NCI-H2107 treated with DMSO at 0.1 percent for 48 hours (cell line): ENCODE results near the gene SYNDIG1.

Experiments used
- DNase-seq: peaks from one replicate; lab custom pipeline; 2025; ENCODE audit not compliant: unreplicated experiment; lab: John Stamatoyannopoulos, UW

SYNDIG1 gene

DNA sequence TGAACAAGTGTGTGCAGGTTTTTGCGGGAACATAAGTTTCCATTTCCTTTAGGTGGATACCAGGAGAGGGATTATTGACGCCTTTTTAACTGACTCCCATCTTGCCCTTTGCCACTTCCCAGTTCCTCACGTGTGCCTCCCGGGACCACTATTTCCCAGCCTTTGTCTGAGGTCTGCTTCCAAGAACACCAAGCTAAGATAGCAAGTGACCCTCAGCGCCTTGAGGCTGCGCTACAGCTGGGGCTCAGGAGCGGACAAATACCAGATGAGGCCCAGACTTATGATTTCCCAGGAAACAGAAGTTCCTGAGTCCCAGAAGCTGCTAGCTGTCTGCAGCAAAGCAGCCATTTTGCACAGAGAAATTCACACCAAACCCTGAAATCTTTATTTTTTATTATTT, 216.7 kb downstream of the SYNDIG1 start:
- DNase-seq = no peak

DNA sequence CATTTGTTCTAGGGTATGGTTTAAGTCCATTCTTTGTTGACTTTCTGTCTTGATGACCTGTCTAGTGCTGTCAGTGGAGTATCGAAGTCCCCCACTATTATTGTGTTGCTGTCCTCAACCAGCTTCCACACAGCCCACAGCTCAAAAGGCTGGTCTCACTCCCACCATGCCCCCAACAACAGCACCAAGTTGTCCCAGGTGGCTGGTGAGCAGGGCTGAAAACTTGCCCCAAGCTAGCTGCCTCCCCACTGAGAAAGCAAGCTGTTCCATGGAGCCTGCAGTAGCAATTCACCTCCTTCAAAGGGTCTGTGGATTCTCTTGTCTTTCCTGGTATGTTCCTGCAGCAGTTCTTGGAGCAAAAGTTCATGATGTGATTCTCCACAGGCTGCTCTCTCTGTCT, 221.0 kb downstream of the SYNDIG1 start:
- no peak for DNase-seq

DNA sequence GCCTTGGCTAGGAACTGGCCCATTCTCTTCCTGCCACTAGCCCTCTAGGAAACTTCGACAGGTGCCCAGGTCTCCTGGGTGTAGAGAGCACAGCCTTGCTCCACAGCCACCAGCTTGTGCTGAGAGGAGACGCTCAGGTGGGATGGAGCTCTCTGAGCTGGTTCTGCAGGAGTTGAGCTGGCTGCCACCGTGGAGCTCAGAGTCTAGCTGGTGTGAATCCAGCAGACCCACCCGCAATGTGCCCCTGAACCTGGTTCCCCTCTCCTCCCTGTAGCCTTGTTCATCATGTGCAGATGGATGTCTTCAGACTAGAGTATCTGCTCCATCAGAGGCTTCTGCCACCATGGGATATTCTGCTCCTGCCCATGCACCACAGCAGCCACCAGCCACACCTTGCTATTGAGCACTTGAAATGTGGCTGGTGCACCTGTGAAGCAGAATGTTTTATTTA, 222.5 kb downstream of the SYNDIG1 start:
- no peak for DNase-seq

DNA sequence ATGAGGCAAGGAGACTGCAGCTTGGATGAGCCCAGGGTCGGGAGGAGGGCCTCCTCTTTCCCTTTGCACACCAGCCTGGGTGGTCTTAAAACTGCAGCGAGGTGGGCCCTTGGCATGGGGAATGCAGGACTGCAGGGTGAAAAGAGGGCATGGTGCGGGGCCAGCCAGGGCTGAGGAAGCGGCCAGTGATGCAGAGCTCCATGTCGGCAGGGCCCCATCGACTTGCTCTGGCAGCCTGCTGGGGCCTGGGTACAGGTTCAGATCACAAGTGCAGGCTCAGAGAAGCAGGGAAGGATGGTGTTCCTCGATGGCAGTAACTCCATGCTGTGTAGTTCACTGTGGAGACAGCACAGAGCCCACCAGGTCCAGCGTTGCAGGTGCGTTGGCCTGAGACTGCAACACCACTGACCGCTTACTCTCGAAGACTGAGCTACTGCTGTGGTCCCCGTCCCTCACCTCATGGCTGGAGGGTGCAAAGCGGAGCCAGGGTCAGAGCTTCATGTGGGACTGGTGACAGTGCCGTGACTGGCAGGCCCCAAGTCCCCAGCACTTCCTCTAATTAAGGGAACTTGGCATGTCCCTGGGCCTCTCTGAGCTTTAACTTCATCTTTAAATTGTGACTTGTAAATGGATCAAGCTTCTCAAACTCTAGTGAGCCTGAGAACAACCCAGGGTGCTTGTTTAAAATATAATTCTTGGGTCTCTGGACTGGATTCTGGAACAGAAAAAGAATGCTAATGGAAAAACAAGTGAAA, 223.2 kb downstream of the SYNDIG1 start:
- no peak for DNase-seq

DNA sequence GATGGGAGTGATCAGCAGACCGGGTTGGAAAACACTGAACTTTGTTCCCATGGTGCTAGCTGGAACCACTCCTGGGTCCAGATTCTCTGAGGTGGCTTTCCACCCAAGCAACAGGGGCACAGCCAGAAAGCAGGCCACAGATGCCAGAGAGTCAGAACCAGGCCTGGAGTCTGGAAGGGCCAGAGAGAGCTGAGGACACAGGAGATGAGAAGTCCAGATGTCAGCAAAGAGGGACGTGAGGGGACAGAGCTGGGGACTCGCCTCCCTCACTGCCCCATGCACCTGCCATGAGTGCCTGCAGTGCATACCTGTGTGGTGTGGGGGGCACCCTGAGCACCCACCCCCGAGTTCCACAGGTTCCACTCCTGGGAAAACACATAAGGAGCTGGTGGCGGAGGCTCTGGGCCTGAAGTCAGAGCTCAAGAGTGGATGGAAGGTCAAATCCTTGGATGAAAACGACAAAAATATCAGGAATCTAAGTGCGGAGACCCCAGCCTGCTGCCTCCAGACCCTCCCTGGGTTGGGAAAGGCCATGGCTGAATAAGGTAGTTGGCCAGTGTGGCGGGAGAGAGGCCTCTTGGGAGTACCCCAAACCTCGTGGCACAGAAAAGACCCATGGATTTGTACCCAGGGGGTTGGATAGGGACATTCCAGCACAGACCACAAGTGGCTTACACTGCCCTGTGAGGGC, 224.2 kb downstream of the SYNDIG1 start:
- no peak for DNase-seq

DNA sequence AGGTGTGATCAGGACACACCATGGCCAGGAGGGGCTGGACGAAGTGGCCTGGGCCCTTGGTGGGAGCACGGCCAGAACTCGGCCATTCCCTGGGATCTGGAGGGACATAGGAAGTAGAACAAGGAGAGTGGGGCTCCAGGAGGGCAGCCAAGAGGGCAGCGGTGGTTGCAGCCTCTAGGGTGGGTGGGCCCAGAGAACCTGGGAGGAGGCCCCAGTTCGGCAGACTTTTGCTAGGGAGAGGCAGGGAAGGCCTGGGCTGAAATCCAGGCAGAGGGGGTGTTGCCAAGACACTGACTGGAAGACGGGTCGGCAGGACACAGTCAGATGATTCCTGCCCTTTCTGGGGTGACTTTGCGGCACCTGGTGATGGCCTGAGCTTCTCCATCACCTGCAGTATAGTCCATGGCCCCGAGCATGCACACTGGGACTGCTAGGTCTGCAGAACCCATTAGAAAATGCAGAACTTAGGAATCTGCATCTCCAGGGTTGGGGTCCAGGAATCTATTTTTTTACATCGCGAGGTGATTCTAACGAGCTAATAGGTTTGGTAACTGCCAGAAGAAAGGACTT, 224.8 kb downstream of the SYNDIG1 start:
- no peak for DNase-seq

DNA sequence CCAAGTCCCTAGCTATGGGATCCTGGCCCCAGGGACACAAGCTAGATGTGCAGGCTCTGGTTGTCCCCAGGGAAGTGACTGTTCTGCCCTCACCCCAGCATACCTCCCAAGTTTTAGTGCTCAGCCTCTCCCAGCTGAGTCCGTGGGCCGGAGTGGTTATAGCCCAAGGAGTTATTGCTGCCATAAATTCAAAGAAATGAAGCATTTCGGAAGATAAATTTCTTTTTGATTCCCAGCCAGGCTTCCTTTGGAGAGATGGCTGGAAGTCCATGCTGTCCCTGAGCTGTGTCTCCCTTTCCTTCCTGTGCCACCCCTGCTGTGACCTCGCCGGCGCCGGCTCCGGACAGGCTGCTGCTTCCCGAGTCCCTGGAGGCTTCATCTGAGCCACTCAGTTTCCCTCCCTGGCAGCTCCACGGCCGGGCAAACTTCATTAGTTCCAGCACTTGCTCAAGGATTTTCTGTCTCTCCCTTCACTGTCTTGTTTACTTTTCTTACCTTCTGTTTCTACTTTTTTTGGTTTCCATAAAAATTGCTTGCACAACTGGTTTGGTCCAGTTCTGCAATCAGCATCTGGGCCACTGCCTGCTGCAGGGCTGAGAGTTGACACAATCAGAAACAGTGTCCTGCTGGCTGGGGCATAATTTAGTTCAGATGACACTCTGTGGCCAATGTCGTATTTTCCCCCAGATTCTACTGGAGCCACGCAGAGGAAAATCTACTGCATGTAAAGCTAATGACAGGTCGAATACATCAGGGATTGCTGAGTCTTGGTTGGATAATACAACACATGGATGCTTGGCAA, 225.5 kb downstream of the SYNDIG1 start:
- DNase-seq = no peak

DNA sequence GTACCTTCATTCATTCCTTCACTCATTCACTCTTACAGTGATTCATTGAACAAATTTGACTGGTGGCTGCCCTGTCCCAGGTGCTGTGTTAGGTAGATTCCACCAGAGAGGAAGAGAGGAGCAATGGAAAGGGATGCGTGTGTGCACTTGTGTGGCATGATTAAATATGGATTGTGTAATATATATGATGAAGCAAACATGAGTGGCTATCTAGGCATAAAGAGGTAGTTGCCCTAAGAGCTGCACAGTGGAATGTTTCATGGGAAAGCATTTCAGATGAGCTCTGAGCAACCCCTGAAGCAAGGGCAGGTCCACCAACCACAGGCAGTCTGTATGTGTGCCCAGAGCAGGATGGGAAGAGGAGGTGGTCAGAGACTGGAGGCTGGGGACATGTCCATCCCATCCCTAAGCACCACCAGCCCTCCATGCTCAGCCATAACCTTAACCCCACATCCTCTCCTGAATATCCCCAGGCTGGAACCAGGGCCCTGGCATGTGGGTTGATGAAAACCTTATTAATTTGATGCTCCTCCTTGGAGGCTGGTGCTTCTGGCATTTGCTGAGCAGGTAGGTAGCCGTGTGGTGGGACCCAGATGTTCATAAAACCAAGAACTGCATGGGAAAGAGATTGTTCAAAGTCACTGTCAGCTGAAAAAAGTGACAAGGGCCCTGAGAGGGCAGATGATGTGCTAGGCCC, 226.2 kb downstream of the SYNDIG1 start:
- DNase-seq = no peak

DNA sequence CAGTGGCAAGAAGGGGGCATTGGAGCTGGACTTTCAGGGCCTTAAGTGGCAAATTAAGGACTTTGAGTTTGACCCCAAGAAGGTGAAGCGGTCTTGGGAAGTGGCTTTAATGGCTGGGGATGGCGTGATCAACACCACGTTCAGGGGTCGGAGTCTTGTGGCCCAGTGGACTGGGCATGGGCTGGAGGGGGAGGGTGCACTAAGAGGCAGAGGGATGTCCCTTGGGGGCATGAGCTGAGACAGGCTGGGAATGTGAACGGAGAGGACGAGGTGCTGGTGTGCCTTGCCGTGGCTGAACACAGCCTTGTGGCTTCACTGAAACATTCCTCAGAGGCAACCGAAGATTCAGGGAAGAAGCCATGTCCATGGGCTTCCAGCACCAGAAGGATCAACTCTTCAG, 227.0 kb downstream of the SYNDIG1 start:
- no peak for DNase-seq

DNA sequence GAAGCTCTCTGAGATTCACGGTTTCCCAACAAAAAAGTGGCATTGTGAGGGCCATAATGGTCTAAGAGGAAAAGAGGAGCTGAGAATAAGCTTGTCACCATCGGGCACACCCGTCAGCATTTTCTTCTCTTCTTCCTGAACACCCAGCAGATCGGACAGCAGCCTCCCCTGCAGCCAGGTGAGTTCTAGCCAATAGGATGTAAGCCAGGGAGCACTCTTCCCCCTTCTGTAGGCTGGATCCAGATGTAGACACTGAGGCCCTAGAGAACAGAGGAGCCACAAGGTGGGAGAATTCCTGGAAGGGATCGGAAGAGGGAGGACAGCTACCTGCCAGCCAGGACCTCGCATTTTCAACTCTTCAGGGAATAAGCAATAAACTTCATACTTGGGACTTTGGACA, 228.0 kb downstream of the SYNDIG1 start:
- DNase-seq = no peak

DNA sequence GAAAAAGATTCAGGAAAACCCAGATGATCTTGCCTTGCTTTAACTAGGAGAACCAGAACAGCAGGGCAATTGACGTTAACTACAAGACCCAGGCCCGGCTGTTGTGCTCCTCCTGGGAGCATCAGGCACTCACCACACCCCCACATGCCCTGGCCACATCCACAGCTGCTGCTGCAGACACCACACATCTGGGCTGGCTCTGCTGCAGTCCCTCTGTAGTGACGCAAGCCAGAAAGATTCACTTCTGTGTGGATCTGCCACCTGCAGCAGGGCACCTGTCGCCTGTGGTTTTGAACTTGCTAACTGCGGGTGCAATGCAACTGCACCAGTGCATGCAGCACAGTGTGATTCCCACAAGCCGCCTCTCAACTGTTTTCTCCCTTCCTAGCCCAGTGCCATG, 228.8 kb downstream of the SYNDIG1 start:
- no peak for DNase-seq

DNA sequence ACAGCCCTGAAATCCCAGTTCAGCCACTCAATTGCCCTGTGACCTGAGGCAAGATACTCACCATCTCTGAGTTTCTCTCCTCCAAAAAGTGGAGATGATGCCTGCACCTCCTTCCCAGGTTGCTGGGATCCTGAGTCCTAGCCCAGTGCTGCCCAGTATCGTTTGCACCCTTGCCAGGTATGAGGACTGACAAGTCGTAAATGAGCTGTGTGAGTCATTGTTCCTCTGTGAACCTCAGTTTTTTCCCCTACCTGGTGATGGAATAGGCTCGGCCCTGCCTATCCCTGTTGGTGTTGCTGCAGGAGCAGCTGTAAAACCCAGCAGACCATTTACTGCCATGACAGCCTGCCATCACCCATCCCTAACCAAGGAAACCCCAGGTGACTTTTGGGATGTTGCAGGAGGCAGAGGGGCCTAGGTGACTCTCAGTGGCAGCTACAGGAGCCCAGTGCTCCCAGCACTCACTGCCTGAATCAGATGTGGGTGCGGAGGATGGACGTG, 229.3 kb downstream of the SYNDIG1 start:
- no peak for DNase-seq

DNA sequence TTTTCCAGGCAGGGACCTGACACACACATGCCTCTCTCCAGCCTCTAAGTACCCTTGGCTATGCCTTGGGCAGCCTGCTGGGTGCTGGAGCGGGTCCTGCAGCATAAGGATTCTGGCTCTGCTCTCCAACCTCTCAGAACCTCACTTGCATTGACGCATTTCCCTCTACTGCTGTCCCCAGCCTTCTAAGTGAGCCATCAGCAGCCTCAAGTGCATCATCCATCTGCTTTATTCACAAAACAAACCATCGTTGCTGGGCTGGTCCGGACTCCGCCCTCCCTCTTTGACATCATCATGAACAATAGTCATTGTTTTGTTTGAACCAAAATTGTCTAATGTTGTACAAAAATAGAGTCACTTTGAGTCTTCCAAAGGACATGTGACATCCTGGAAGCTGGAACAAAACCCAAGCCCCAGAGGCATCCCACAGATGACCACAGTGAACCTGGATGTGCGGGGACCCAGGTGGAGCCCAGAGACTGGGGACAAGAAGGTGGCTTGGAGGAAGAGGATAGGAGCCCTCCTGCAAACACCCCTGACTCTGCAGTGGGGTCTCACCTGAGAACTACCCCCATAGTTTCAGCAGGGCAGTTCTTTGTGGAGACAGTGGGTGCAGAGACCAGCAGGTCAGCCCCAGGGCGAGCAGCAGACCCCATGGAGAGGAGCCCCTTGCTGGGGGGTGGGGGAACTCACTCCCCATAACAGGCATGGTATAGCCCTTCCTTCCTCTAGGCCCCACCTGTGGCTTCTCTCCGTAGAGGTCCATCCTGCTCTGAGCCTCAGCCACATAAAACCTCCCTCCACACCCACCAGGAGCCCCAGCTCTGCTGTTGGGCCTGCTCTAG, 230.1 kb downstream of the SYNDIG1 start:
- DNase-seq = no peak

DNA sequence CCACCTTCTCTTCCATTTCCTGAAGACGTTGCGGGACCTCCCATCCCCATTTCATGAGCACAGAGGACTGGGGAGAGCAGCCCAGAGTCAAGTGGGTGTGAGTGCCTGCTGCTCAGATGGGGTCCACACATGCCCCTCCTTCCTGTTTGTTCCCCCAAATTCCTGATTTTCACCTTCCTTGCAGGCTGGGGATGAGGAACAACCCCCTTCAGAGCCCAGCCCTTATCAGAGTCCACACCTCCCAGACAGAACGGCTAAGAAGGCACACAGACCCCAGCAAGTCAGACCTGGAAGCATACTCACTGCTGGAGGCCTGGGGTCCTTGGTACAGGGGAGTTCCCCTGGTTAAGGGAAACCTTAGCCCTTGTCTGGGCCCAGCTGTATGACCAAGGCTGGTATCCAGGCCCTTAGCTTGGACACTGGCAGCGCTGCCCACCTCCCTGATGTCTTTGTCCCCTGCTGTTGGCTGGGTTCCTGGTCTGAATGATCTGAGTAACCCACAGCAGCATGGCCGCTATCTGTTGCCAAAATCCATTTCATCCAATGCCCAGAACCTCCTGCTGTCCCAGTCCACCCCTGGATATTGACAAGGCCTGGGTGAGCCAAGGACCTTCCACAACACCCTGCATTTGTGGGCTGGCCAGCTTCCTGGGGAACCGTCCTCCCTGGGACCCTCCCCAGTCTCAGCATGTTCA, 230.9 kb downstream of the SYNDIG1 start:
- no peak for DNase-seq

DNA sequence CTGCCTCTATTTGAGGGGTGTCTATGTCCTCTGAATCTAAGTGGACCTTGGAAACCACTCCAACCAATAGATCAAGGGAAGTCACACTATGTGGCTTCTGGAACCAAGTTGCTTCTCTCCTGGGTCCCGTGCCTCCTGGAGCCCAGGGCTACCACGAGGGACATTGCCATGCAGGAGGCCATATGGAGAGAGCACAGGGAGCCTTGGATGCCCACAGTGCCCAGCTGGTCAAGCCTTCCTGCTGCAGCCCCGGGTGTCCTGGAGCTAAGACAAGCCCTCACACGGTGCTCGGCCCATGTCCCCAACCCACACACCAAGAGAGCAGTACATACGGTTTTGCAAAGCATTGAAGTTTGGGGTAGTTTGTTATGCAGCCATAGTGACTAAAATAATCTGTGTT, 231.6 kb downstream of the SYNDIG1 start:
- DNase-seq = no peak

DNA sequence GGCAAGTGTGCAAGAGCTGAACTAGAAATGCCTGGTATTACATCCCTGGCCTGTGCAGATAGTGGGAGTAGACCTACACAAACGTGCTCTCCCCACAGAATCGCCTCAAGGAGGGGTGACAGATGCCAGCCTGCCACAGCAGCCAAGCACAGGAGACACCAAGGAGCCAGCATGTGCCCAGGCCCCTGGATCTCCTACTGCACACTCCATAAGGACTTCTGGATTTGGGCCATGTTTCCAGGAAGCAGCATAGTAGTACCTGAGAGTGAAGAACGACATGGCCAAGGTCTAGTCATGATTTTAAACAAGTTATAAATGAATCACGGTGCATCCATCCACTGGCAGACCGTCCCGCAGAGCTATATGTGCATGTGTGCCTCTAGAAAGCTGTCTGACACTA, 232.2 kb downstream of the SYNDIG1 start:
- no peak for DNase-seq

DNA sequence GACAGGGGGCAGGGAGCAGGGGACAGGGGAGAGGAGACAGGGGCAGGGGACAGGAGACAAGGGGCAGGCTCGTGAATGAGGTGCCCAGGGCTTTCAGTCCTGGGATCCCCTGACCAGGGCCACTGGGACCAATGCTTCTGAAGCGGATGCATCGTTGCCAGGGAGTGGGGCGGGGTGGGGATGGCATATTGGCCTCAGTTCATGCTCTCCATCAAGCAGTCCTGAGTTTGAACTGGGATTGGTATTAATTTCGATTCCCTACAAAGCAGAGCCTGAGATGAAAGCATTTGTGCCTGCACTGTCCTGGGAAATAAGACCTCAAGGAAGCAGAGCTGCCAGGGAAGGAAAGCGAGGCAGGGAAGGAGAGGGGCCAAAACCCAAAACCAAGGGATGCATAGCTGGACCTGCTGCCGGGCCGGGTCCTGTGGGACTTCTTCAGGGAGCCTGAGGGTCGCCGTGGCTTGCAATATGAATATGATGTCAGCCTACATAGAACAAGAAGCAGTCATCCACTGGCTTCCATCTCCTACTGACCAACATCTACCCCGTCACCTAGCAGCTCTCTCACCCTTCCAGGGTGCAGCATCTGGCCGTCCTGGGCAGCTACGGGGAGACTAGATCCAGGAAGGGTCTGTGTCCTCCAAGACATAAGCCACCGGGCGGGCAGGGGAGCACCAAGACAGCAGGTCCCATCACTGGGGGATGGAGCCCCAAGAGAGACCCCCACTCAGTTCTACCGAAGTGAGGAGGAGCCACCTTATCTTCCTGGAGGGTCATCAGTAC, 233.3 kb downstream of the SYNDIG1 start:
- no peak for DNase-seq

DNA sequence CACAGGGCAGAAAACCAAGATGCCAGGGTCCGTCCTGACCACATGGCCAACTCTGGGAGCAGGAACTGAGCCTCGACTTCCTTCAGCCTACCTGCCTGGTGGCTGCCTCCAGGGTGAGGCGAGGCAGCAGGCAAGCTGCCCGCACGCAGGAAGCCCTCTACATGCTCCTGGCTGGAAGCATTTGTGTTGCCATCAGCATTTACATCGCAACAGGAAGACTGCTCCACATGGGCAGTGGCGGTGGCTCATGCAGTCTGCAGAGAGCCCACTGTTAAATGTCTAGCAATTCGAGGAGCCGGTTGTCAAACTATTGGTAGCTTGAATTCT, 233.8 kb downstream of the SYNDIG1 start:
- DNase-seq = no peak

DNA sequence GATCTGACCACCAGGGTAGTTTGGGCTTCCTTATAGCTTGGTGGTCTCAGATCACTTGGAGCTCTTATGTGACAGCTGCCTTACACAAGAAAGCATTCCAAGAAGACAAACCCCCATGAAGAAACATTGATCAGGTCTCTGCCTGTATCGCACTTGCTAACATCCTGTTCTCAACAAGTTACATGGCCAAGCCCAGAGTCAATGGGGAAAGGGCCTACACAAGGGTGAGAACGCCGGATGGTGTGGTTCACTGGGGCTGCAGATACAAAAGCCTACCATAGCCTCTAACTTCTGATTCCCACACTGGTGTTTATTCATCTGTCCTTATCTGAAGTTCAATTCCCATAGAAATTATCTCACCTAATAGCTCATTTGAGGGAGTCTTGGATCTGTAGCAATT, 235.5 kb downstream of the SYNDIG1 start:
- DNase-seq = no peak
